CD4-positive, alpha-beta T cell treated with Interleukin-17A for 1 hour (primary cell): ENCODE results near the gene TINAG.
"Not testable (repeated sequence)": the region's sequence is repeated elsewhere in the genome, so short reads cannot be mapped to it uniquely, and the experiment has no call there.

Experiments used
- DNase-seq: peaks from one replicate; pipeline ENCODE4 v3.0.0-alpha.2; 2020

Gene TINAG

DNA sequence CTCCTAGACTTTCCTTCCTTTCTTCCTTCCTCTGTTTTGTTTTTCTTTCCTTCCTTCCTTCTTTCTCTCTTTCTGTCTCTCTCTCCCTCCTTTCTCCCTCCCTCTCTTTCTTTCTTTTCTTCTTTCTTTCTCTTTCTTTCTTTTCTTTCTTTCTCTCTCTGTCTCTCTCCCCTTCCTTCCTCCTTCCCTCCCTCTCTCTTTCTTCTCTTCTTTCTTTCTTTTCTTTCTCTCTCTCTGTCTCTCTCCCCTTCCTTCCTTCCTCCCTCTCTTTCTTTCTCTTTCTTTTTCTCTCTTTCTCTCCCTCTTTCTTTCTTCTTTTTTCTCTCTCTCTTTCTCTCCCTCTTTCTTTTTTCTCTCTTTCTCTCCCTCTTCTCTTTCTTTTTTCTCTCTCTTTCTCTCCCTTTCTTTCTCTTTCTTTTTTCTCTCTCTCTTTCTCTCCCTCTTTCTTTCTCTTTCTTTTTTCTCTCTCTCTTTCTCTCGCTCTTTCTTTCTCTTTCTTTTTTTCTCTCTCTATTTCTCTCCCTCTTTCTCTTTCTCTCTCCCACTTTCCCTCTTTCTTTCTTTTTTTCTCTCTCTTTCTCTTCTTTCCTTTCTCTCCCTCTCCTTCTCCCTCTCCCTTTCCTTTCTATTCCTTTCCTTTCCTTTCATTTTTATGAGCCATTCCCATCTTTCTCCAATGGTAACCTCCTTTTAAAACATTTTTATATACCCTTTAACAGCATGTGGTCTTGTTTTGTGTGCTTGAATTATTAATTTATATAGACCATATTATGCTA, 2.3 kb downstream of the TINAG start:
- no peak for DNase-seq

DNA sequence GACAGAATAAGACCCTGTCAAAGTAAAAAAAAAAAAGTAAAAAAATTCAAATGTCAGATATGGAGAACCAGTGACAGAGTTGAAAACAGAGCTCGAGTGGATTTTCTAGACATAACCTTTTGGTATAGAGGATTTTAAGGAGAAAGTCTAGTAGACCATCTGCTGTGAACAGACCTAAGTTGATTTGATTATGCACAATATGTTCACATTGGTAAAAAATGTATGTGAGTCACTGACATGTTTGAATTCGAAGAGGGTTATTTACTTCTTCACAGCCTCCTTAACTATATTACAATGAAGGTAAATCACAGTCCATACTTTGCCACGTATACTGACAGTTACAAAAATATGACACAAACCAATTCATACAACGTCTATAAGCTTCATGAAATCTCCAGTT, 7.4 kb downstream of the TINAG start:
- DNase-seq, result no peak

DNA sequence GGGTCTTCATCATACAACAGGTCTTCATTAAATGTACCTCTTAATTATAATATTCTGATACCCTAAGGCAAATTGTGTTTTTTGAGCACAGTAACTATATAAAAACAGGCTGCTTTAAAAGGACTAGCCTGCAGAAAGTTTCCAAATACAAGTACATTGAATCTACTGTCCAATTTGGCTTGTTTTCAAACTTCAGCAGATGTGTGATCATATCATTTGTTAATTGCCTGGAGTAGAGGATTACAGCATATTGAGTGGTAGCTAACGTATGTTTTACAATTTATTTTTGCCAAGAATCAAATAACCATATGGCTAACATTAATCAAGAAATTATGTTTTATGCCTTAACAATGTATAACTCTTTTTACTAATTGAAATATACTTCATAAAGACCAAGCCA, 12.6 kb downstream of the TINAG start:
- DNase-seq, result no peak

DNA sequence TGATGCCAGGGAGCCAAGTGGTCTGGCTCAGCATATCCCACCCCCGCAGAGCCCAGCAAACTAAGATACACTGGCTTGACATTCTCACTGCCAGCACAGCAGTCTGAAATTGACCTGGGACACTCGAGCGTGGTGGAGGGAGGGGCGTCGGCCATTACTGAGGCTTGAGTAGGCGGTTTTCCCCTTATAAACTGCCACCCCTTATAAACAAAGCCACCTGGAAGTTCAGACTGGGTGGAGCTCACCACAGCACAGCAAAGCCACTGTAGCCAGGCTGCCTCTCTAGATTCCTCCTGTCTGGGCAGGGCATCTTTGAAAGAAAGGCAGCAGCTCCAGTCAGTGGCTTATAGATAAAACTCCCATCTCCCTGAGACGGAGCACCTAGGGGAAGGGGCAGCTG, 19.4 kb downstream of the TINAG start:
- DNase-seq, result no peak

DNA sequence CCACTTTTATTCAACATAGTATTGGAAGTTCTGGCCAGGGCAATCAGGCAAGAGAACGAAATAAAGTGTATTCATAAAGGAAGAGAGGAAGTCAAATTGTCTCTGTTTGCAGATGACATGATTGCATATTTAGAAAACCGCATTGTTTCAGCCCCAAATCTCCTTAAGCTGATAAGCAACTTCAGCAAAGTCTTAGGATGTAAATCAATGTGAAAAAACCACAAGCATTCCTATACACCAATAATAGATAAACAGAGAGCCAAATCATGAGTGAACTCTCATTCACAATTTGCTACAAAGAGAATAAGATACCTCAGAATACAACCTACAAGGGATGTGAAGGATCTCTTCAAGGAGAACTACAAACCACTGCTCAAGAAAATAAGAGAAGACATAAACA, 23.3 kb downstream of the TINAG start:
- not testable (repeated sequence) for DNase-seq

DNA sequence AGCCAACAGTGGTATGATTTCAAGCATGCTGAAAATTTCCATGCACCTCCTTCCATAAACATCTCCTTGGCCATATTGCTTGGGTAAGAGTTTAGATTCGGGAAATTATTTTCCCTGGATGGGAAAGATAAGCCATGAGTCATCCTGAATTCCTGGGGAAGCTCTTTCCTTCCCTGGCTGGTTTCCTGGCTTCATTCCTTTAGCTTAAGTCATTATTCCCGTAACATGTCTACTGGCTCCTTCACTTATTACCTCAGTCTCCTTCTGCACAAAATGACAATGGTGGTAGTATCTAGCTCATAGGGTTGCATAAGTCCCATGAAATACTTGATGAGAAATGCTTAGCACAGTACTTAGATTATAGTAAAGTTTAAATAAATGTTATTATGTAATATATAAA, 27.6 kb downstream of the TINAG start:
- DNase-seq, result no peak

DNA sequence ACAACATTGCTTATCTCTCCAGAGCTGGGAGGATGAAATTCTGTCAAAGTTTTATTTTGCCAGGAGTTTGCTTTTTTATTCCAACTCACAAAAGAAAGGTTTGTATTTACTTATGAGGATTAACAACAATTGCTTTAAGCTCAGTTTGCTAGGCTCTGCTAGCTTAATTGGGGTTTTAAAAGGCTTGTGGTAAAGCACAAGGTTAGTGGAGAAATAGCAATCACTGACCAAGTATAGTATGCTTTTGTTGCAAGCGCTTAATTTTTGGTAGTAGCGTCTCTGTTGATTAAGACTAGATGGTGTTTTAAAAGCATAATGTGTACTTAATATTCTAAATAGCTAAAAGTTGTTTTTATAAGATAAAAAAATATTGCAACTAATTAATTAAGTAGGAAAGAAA, 45.7 kb downstream of the TINAG start:
- DNase-seq, result no peak

DNA sequence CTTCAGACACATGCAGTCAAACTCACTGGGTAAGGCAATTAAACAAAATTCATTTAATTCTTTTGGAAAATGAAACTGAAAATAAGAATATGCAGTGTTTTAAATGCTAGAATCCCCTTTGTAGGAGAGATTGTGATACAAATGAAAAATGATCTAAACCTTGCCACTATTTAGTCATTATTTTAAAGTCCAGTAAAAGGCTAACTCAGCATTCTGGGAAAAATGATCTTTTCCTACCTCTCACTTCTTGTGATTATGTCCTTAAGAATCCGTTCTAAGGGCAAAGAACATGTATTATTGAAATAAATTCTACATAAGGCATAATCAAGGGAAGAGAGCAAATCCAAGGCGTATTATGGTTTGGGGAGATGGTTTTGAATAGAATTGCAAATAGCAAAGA, 46.4 kb downstream of the TINAG start:
- no peak for DNase-seq

DNA sequence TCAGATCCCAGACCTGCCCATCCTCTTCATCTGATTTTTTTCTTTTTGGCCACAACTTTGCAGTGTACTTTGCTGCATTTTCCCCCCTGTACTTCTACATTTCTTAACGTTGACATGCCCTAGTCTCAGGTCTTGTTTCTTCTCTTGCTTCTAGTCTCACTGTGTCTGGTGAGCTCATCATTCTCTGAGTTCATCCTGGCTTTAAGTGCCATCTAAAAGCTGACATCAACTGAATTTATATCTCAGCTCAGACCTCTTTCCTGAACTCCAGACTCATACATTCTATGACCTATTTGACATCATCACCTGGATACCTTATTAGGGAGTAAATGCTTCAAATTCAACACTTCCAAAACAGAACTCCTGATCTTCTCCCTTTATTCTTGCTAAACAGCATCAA, 48.9 kb downstream of the TINAG start:
- DNase-seq, result no peak

DNA sequence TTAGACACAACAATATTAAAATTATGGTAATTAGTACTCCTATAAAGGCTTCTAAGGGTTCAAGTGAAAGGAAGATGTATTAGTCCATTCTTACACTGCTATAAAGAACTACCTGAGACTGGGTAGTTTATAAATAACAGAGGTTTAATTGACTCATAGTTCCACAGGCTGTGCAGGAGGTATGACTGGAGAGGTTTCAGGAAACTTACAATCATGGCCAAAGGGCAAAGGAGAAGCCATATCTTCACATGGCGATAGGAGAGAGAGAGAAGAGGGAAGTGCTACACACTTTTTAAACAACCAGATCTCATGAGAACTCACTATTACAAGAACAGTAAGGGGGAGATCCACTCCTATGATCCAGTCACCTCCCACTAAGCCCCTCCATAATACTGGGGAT, 52.9 kb downstream of the TINAG start:
- no peak for DNase-seq

DNA sequence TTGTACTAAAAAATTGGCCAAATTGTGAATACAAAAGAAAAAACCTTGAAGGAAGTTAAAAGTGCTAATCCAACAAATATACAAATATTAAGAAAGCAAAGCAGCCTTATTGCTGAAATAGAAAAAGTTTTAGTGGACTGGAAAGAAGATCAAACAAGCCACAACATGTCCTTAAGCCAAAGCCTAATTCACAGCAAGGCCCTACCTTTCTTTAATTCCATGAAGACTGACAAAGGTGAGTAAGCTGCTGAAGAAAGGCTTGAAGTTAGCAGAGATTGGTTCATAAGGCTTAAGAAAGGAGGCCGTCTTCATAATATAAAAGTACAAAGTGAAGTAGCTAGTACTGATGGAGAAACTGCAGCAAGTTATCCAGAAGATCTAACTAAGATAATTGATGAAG, 53.5 kb downstream of the TINAG start:
- no peak for DNase-seq

DNA sequence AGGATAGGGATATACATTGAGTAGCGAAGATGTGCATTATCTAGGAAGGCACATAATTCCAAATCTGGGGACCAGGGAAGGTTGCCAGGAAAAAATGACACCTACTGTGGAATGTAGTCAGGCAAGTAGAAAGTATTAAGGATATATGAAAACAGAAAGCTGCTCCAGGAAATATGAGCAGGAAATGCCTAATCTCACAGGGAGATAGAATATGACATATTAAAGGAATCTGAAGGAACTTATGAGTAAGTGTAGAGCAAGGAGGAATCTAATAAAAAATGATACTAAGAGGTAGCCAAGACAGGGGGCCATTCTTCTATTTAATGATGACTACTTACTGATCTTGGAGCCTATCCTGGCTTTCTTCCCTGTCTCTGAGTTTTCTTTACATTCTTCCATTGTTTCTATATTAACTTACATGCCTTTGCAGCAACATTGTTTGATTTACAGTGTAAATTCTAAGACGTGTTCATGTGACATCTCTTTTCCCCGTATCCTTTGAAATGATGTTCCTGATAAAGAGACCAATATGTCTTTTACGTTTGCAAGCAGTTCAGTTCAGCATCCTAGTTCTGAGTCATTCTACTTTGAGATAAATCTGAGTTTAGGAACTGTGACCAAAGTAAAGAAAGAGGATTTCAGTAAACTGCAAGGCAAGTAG, 58.6 kb downstream of the TINAG start:
- DNase-seq, result no peak

DNA sequence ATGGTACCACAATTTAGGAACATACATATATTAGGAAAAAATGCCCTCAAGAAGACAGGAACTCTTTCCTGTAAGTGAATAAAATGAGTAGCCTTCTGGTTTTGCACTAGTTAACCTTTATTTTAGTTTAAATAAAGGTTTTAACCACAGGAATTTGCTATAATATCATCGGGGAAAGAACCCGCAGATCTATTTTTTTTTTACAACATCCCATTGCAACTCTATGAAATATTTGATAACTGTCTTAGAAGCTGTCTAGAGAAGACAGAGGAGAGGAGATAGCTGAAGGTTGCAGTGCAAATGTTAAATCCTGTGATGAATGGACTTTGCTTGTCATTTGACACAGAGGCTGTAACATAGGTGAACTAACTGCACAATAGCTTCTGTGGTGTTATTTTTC, 69.5 kb downstream of the TINAG start:
- no peak for DNase-seq

DNA sequence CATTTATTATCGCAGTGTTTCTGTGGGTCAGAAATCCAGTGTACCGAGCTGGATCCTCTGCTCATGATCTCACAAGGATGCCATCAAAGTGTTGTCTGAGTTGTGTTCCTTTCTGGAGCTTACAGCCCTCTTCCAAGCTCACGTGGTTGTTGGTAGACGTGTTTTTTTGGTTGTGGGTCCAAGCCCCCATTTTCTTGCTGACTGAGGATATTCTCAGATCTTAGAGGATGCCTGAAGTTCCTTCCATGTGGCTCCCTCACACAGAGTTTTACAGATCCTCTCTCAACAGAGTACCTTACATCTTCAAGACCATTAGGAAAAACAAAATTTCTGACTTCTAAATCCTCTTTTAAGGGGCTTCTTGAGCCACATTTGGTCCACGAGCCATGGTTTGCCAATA, 78.1 kb downstream of the TINAG start:
- no peak for DNase-seq

DNA sequence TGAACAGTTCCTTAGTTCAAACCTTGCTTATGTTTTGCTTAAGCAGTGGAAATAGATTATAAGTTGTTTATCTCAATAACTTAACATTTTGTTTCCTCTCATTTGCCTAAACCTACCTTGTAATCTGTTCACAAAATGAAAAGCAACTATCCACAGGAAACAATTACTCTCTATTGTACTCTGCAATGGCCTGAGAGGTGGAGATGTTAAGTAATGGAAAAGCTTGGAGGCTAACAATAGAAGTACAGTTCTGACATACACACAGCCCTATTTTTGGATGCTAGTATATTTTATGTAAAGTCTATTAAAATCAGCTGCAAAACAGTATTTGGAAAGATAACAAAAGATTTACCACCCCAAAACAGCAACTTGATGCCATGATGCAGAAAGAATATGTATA, 82.1 kb downstream of the TINAG start:
- DNase-seq, result no peak

DNA sequence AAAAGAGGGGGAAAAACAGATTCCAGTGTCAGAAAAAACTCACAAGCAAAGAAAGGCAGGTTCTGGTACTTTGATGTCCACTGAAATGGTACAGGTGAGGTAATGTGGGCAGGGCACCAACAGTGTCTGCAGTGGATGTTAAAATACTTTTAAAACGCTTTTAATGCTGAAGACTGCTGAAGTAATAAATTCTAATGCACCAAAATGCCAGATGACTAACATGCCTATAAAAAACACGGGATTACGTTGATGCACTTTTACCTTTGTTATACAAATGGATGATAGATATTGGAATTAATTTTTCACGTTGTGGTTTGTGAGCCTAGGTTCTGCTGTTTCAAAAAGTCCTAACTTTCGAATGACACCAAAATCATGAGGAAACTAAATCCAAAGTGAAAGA, 83.3 kb downstream of the TINAG start:
- no peak for DNase-seq

DNA sequence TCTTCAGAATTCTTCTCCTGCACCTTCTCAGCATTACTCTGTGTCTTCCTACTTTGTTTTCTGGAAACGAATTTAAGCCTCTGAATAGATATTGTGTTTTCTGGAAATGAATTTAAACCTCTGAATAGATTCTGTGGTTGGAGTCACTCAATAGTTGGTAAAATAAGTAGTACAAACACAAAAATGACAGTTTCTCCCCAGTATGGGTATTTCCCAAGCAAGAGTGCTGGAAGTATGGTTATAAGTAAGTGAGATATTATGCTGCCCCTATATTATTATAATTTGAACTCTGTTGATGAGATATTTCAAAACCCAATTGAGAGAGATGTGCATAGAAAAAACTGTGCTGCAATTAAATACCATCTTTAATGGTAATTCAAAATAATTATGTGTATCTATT, 94.9 kb downstream of the TINAG start:
- DNase-seq, result no peak

DNA sequence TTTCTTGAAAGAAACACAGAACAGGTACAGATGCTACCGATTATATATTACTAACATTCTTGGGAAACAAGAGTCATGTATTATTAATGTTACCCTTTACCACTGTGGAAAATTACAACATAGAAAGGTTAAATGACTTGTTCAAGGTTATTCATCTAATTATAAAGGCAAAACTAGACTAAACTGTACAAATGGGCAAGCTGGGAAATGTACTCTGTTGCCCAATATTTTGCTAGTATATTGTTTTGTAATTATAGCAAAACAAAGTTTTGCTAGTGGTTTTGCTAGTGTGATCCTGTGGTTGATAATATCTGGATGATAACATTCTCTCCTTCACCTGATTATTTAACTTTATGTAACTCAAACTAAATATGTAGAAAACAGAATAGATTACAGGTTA, 96.5 kb downstream of the TINAG start:
- DNase-seq, result no peak

DNA sequence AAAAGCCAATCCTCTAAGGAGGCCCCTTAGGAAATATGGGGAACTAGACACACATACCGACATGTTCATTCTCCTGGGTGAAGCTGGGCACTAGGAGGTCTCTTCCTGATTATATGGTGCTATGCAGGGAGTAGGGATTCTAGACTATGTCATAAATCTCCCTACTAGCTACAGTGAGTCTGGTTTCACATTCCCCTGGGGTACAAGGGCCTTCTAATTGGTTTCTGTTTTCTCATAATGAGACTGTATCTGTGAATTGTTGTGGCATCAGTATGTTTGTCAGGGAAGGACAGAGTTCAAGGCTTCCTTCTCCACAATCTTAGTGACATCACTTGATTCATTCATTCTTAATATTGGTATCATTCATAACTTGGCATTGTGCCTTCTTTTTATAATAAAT, 103.5 kb downstream of the TINAG start:
- no peak for DNase-seq

DNA sequence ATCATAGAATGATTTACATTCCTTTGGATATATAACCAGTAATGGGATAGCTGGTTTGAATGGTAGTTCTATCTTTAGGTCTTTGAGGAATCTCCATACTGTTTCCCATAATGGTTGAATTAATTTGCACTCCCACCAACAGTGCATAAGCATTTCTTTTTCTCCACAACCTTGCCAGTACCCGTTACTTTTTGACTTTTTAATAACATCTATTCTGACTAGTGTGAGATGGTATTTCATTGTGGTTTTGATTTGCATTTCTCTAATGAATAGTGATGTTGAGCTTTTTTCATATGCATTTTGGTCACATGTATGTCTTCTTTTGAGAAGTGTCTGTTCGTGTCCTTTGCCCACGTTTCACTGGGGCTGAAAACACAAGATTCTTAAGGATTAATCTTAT, 107.3 kb downstream of the TINAG start:
- DNase-seq, result no peak

DNA sequence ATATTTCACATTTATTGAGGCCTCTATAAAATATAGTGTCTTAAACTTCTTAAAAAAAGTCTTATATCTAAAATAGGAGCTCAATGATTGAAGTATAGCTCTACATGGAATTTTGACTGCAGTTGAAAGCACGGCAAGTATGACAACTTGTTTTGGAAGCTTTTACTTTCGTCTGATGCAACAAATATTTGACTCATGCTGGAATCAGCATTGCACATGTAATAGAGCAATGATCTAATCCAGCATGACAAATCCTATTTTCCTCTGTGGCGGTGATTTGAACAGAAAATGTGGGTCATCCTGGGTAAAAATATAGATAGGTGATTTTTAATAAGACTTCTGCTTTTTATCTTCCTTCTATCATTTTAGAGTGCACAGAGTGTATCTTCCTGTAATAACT, 111.6 kb downstream of the TINAG start:
- DNase-seq, result no peak

DNA sequence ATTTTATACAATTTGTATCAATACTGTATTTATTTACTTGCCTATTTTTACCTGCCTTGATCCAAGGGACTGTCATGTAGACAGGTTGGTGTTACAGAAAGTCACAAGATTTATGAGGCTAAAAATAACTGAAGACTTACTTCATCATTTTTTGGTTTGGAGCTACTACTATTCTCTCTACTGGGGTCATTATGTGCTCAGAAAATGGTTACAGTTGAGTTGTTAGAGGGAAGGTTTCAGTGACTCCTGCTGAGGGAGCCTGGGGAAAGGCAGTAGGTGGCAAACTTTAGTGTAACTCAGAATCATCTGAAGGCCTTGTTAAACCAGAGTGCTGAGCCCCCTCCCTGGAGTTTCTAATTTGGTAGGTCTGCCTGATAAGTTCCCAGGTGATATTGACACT, 118.8 kb downstream of the TINAG start:
- DNase-seq, result no peak

DNA sequence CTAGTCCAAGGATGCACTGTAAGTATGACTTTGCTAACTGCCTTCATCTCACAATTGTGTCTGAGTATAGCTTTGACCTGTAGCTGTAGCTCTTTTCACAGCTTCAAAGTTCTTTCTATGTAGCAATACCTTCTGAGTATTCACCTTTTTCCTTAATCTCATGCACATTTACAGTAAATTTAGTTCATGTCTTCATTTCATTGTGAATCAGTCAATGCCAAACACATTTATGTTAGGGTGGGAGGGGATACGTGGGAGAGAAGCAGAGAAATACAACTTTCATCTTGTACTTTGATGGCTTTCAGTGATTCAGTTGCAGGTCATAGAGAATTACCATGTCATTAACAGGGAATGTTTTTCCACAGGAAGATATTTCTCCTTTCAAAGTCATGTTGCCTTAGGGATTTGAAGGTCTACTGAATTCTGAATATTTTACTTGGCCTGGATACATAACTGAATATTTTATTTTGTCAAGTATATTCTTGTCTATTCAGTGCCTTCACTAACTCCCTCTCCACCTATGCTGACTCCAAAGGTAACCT, 119.2 kb downstream of the TINAG start:
- DNase-seq, result no peak

DNA sequence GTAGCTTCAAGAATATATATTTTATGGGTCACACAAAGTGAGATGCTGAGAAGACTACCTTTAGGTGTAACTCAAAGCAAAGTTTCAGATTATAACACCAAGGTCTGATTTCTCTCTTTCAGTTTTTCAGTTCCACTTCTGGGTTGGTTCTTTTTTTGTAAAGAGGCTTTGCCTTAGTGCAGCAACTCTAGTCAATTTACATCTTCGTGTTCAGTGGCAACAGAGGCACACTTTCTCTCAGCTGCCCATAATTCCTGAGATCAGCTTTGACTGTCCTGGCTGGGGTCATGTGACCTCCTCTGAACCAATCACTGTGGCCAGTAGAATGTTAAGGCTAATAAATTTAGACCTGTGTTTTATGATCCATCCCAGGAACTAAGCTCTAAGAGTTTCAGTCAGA, 120.2 kb downstream of the TINAG start:
- no peak for DNase-seq

DNA sequence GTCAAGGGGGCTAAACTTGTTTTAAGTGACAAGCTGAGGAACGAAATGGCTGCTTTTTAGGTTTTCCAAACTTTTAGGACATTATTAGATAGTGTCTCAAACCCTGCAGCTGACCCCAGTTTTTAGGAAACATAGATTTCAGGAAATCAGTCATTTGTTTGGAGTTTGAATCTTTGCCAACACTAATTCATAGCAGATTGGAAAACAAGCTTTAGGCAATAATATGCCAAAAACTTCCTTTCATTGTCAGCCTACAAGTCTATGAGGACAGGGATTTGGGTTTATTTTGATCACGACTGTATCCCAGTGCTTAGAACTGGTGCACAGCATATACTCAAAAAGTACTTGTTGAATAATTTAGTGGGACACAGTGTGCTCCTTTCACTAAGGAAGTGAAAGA, 123.2 kb downstream of the TINAG start:
- no peak for DNase-seq
